GM23338 (cell line): ENCODE results near the gene CACNB2. TPM values are rescaled to one million over a fixed set of nuclear protein-coding genes. Genes with fewer than 3 reads are reported as not detected.

Source experiments
- ATAC-seq: fragments of 200-7000 bp; cut with Tn5 transposase; 3 replicates; pipeline ENCODE4 v1.9.1; 2020
- DNase-seq: peaks from one replicate; pipeline ENCODE4 v3.0.0-alpha.2; 2015; ENCODE audit warnings: low spot score
- H2AFZ ChIP-seq: fragments of 200-600 bp; sonication (generic); 2 replicates; pipeline ENCODE4 v1.8.0; 2016; ENCODE audit warnings: antibody characterized with exemption, mild to moderate bottlenecking, moderate library complexity
- H3F3A ChIP-seq: fragments of 200-600 bp; sonication (generic); replicated peaks from 2 replicates; pipeline ENCODE4 v1.8.0; 2017; ENCODE audit warnings: antibody characterized with exemption, mixed run types, low read depth
- H3K27ac ChIP-seq: fragments of 200-600 bp; sonication (generic); 2 replicates; pipeline ENCODE4 v1.6.1; 2016; ENCODE audit warnings: low read depth
- H3K27me3 ChIP-seq: fragments of 200-600 bp; sonication (generic); 2 replicates; pipeline ENCODE4 v1.8.0; 2016; ENCODE audit warnings: mild to moderate bottlenecking, mixed run types, moderate library complexity; ENCODE audit not compliant: insufficient read depth
- H3K36me3 ChIP-seq: fragments of 200-600 bp; sonication (generic); 2 replicates; pipeline ENCODE4 v1.8.0; 2016; ENCODE audit warnings: mild to moderate bottlenecking; ENCODE audit not compliant: insufficient read depth
- H3K4me1 ChIP-seq: fragments of 200-600 bp; sonication (generic); 2 replicates; pipeline ENCODE4 v1.8.0; 2016; ENCODE audit warnings: mild to moderate bottlenecking, moderate library complexity; ENCODE audit not compliant: insufficient read depth
- H3K4me2 ChIP-seq: fragments of 200-600 bp; sonication (generic); 2 replicates; pipeline ENCODE4 v1.7.1; 2017; ENCODE audit warnings: mixed run types
- H3K4me3 ChIP-seq: fragments of 200-600 bp; sonication (generic); 2 replicates; pipeline ENCODE4 v1.6.1; 2016; ENCODE audit warnings: mixed run types
- H3K79me2 ChIP-seq: fragments of 200-600 bp; sonication (generic); replicated peaks from 2 replicates; pipeline ENCODE4 v1.8.0; 2017; ENCODE audit warnings: mild to moderate bottlenecking; ENCODE audit not compliant: insufficient read depth
- H3K9me2 ChIP-seq: fragments of 200-600 bp; sonication (generic); 2 replicates; pipeline ENCODE4 v1.8.0; 2017; ENCODE audit not compliant: insufficient read depth
- H4K20me1 ChIP-seq: fragments of 200-600 bp; sonication (generic); replicated peaks from 2 replicates; pipeline ENCODE4 v1.8.0; 2017; ENCODE audit warnings: mild to moderate bottlenecking; ENCODE audit not compliant: insufficient read depth
- H3K27ac Mint-ChIP-seq: 2 replicates; pipeline ENCODE4 v1.8.0; 2020; ENCODE audit warnings: inconsistent platforms, mild to moderate bottlenecking, moderate library complexity, mixed read lengths
- H3K27me3 Mint-ChIP-seq: 3 replicates; pipeline ENCODE4 v1.8.0; 2022; ENCODE audit warnings: low read depth, mild to moderate bottlenecking, moderate library complexity, mixed read lengths, inconsistent platforms; ENCODE audit not compliant: insufficient read depth, poor library complexity
- H3K36me3 Mint-ChIP-seq: 3 replicates; pipeline ENCODE4 v1.8.0; 2021; ENCODE audit warnings: low read depth, mild to moderate bottlenecking, inconsistent platforms, moderate library complexity, mixed read lengths
- H3K4me1 Mint-ChIP-seq: 3 replicates; pipeline ENCODE4 v1.8.0; 2020; ENCODE audit warnings: mild to moderate bottlenecking, inconsistent platforms, mixed read lengths
- H3K4me3 Mint-ChIP-seq: 3 replicates; pipeline ENCODE4 v1.8.0; 2021; ENCODE audit warnings: moderate library complexity, mild to moderate bottlenecking, inconsistent platforms, mixed read lengths
- H3K9me3 Mint-ChIP-seq: 3 replicates; pipeline ENCODE4 v1.8.0; 2020; ENCODE audit warnings: moderate library complexity, mild to moderate bottlenecking, inconsistent platforms, mixed read lengths
- ETS1 ChIP-seq: IDR thresholded peaks from 2 replicates; pipeline ENCODE4 v1.6.1; 2016; ENCODE audit warnings: antibody characterized with exemption
- EZH2phosphoT487 ChIP-seq: fragments of 200-600 bp; sonication (generic); IDR thresholded peaks from one replicate; pipeline ENCODE4 v1.8.1; 2018; ENCODE audit warnings: antibody characterized with exemption; ENCODE audit not compliant: unreplicated experiment
- JUNB ChIP-seq: IDR thresholded peaks from one replicate; pipeline ENCODE4 v1.6.1; 2016; ENCODE audit warnings: antibody characterized with exemption; ENCODE audit not compliant: unreplicated experiment
- NANOG ChIP-seq: IDR thresholded peaks from 2 replicates; pipeline ENCODE4 v1.6.1; 2016; ENCODE audit warnings: antibody characterized with exemption, borderline replicate concordance
- POLR2AphosphoS5 ChIP-seq: IDR thresholded peaks from 2 replicates; pipeline ENCODE4 v1.6.1; 2016; ENCODE audit warnings: antibody characterized with exemption, low read depth
- REST ChIP-seq: IDR thresholded peaks from one replicate; pipeline ENCODE4 v1.6.1; 2018; ENCODE audit warnings: antibody characterized with exemption; ENCODE audit not compliant: unreplicated experiment
- STAT1 ChIP-seq: IDR thresholded peaks from one replicate; pipeline ENCODE4 v1.6.1; 2016; ENCODE audit warnings: antibody characterized with exemption; ENCODE audit not compliant: unreplicated experiment
- ZNF331 ChIP-seq: fragments of 250-450 bp; sonication (Bioruptor Pico); IDR thresholded peaks from 2 replicates; pipeline ENCODE4 v1.5.0; 2020; ENCODE audit warnings: low read depth, mild to moderate bottlenecking, moderate library complexity
- ZNF462 ChIP-seq: fragments of 250-450 bp; sonication (Bioruptor Pico); IDR thresholded peaks from 2 replicates; pipeline ENCODE4 v1.5.0; 2020; ENCODE audit warnings: mild to moderate bottlenecking, moderate library complexity
- polyA plus RNA-seq: library from polyadenylated mRNA; unstranded; fragments of >200 nt; fragmentation: Nextera tagmentation; extraction: Ambion mirVana; gene quantifications from 2 replicates; pipeline ENCODE4 v1.2.1, GENCODE V29; 2016
- total RNA-seq: library from RNA; depleted of rRNA; stranded (reverse); fragments of >200 nt; shearing (Covaris generic); gene quantifications from 2 replicates; pipeline ENCODE4 v1.2.3, GENCODE V29; 2014

CACNB2 gene
- total and polyA plus RNA-seq, 2 experiments from 2014 or later, result 5.0 to 5.9 TPM

GRCh38 chr10:18540195-18540594 lies 400.0 kb downstream of the CACNB2 start (continued):
- no peak for TF ChIP-seq REST

GRCh38 chr10:18542832-18543231 lies 402.6 kb downstream of the CACNB2 start:
- no peaks in the 10 kb centered on the region for H3K27me3 ChIP-seq
- no peak overlapping the region for H3K4me3 Mint-ChIP-seq
- H3K4me2 ChIP-seq, result no peak overlapping the region
- TF ChIP-seq EZH2phosphoT487 (no peak), ZNF462 (no peak), REST (no peak), ETS1 (no peak), NANOG (no peak), JUNB (no peak), STAT1 (no peak), POLR2AphosphoS5 (no peak), ZNF331 (CRISPR knock-in tag) (no peak)
- no peaks in the 10 kb centered on the region; the same call in 1 of the 2 replicates for H4K20me1 ChIP-seq
- no peak overlapping the region for H3K27ac Mint-ChIP-seq
- no peaks in the 10 kb centered on the region for H3K4me1 Mint-ChIP-seq
- DNase-seq, result no peak
- H3K4me1 ChIP-seq, result no peaks in the 10 kb centered on the region
- H3K36me3 ChIP-seq, result no peaks in the 10 kb centered on the region
- no peaks in the 10 kb centered on the region for H3K27me3 Mint-ChIP-seq
- no peaks in the 10 kb centered on the region for H3F3A ChIP-seq
- no peaks in the 10 kb centered on the region for H3K79me2 ChIP-seq
- peaks cover 21% of the 10 kb centered on the region for H3K36me3 Mint-ChIP-seq
- no peaks in the 10 kb centered on the region for H3K9me2 ChIP-seq
- H3K9me3 Mint-ChIP-seq, result no peaks in the 10 kb centered on the region
- H3K27ac ChIP-seq, result no peak overlapping the region
- ATAC-seq, result no peak
- no peak overlapping the region for H2AFZ ChIP-seq
- no peak overlapping the region for H3K4me3 ChIP-seq
